DMS53 treated with DMSO at 0.1 percent for 48 hours (cell line): ENCODE data around the gene CGB8.
A peak's percentile ranks its signal among the peaks of the same experiment; 100 is the strongest.
"Not testable (repeated sequence)": the region's sequence is repeated elsewhere in the genome, so short reads cannot be mapped to it uniquely, and the experiment has no call there.

ENCODE experiments used
- DNase-seq: peaks from one replicate; lab custom pipeline; 2025; ENCODE audit not compliant: unreplicated experiment; lab: John Stamatoyannopoulos, UW

The CGB8 gene

DNA sequence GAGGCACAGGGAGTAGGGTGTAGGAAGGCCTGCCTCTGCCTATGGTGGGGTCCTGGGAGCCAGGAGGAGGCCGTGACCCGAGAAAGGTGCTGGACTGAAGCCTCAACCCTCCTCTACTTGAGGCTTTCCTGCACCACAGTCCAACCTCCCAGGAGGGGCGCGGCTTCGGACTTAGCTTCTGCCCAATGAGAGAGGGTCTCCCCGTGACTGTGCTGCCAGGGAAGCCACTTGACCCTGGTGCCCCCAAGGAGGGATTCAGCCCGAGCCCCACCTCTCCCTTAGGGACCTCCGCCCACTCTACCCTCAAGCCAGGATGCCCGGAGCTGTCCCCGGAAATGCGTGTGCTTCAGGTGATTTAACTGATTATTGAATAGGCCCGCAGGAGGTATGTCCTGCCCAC, at the start of gene CGB8:
Gene CGB8 (minus strand): TSS at position 101 of the 400 bp plus-strand sequence. CDS start 372 bp downstream, outside the sequence.
- DNase-seq: not testable (repeated sequence)

DNA sequence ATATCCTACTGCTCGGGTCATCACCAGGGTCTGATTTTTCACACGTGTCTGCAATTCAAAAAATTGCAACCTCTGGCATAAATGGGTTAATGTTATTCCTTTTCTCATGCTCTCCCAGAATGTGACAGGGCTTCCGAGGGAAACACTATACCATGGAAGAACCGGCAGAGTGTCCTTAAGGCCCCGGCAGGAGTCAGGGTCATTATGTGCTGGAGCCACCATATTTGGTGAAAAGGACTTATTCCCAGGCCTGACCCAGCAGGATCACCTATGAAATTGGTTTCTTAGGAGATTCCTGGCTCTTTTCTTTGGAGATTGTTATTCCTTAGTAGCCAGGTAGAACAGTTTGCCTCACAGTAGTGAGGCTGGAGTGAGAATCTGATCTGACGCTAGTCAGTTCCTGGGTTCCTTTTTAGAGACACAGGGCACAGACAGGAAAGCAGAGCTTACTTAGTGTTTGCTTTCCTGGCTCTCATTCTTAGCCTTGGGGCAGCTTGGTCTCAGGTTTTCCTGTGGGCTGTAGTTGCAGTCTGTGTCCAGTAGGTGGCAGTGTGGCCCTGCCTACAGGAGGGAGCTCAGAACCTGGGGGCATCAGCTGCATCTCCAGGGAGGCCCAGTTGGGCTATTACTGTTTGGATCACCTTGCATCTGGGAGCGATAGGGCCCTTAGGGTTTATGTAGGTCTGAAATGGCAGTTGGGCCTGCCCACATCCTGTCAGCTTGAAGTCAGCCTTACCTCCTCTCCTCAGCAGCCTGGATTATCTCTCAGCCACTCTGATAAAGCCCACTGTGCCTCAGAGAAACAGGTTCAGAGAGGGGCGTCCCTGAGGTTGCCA, 48.8 kb upstream of the CGB8 start:
- peak; percentile 82 for DNase-seq

DNA sequence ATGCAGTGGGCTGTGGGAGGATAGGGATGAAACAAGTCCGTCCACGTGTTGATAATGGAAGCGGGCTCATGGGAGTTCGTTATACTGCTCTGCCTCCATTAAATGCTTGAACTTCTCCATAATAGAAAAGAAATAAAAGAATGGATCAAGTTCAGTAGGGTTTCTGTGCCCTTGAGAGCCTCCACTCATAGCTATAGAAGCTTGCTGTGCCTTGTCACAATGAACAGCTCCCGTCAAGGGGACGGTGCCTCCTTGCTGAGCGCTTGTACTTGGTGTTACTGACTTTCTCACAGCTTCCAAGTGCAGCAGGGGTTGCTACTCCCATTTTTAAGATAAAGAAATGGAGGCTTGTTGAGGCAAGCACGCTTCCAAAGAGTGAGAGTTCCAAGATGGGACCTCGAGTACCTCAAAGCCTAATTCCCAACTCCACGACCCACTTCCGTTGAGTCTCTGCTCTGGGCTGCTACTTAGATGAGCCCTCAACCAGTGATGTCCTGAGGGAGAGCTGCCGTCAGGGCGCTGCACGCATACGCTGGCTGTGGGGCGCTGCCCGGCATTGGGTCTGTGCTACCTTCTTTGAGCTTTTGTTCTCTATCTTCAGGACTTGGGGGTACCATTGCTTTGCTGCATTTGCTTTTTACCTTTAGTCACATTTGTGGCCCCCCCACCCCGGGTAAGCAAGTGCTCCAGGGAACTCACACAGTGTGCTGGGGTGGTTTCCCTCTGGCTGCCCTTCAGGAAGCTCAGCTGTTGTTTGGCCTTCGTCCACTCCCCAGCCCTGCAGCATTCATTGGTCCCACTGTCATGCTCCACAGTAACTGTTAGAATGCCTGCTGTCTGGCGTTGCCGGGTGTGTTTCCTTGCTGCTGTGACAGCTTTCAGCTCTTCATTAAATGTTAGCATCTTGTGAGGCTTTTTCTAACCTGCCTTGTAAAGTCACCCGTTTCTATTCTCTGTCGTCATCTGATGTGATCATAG, 45.9 kb upstream of the CGB8 start:
- DNase-seq: no peak

DNA sequence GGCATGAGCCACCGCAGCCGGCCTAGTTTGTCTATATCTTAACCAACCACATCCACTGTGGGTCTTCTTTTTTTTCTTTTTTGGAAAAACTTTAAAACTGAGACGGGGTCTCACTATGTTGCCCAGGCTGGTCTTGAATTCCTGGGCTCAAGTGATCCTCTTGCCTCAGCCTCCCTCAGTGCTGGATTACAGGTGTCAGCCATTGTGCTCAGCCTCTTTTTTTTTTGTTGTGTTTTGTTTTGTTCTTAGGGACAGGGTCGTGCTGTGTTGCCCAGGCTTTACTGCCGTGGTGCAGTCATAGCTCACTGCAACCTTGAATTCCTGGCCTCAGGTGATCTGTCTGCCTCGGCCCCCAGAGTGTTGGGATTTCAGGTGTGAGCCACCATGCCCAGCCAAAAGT, 43.8 kb upstream of the CGB8 start:
- DNase-seq: no peak

DNA sequence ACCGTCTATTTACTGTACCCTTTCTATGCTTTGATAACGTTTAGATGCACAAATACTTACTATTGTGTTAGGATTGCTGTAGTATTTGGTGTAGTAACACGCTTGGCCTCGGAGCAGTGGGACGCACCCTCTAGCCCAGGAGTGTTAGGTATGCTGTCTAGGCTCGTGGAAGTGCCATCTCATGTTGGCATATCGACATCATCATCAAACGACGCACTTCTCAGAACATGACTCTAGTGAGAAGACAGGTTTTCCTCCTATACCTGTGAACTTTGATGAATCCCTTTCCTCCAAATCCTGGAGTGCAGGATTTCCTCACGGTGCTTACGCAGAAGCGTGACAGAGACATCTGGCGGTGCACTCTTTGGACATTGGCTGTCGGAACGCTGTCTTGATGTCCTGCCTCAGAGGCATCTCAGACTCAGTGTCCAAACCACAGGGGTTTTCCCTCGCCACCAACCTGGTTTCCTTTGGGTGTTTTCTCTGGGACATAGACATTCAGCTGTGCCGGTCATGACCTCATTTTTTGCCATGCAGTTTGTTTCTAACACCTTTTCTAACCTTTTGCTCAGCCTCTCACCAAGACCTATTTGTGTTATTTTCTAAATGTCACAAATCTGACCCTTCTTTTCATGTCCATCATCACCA, 42.6 kb upstream of the CGB8 start:
- no peak for DNase-seq

DNA sequence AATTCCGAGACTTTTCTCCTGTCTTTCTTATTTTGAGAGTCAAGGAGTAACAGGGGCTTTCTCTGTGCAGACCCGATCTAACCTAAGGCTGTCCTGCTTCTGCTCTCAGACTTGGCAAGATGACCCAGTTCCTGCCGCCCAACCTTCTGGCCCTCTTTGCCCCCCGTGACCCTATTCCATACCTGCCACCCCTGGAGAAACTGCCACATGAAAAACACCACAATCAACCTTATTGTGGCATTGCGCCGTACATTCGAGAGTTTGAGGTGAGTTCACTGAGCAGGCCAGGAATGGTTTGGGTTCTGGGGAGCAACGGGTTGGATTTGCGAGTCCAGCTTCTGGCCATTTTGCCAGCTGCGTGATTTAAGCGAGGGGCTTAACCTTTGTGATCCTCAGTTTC, 37.4 kb upstream of the CGB8 start:
- no peak for DNase-seq

DNA sequence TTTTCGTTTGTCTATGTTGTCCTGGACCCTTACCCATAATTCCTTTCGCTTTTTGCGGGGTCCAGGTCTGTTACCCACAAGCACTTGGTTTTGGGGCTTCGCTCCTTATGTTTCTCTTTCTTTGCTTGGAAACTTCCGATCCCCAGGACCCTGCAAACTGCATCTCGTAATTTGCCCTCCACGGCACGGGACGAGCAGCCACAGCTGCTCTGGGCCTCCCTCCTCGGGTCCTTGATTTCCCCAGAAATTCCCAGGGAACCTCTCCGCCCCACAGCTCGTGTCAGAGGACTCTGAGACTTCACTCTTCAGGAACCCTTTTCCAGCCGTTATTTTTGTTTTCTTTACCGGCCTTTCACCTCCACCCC, 36.9 kb upstream of the CGB8 start:
- DNase-seq: no peak

DNA sequence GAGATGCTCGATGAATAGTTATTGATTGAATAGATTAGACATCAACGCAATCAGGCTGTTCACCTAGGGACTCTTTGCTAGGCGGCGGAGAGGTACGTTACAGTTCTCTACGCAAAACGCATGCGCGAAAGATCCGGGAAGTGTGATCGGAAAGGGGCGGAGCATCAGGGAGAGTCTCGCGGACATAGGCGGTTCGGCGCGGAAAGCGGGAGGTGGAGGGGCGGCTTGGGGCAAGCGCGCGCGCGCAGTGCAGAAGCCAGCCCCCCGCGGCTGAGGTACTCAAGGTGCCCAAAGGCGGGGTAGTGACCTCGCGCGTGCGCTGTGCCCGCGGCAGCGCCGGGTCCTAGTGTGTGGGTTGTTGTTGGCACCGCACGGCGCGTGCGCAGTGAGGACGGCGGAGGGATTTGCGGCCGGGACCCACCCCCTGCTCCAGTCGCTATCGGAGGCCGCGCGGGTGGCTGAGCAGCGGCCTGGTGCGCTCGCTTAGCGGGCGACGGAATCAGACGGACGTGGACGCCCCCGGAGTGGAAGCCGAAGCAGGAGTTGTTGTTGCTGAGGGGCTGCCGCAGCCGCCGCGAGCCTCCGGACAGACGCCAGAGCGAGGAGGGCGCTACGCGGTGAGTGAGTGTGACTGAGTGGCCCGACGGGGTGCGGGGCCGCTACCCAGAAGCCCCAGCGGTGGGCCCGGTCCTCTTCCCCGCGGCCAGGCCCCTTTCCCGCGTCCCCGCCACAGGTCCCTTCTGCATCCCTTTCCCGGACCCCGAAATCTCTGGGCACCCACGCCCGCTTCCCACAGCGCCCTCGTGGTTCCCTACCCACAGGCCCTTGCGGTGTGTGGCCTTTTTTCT, 36.3 kb upstream of the CGB8 start, which contains the start of gene SNRNP70:
Gene SNRNP70 (plus strand): TSS at position 432 of the 848 bp plus-strand sequence. CDS start 964 bp downstream, outside the sequence.
- peak; percentile 98 for DNase-seq

DNA sequence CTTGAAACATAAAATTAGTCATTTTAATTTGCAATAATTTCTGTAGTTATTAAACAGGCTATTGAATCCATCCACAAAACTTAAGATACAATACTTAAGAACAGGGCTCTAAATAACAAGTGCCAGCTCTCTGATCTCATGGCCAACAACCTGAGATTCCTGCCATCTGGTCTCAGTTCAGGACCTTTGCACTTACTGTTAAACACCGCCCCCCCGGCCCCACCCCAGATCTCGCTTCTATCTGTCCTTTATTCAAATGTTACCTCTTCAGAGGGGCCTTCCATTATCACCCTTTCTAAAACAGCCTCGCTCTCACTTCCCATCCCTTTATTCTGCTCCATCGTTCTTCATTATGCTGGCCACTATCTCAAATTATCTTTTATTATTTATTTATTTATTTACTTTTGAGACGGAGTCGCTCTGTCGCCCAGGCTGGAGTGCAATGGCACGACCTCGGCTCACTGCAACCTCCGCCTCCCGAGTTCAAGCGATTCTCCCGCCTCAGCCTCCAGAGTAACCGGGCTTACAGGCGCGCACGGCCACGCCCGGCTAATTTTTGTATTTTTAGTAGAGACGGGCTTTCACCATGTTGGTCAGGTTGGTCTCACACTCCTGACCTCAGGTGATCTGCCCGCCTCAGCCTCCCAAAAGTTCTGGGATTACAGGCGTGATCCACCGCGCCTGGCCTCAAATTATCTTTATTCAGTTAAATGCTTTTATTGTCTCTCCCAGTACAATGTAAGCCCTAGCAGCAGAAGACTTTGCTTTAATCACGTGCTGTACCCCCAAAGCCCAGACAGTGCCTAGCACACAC, 35.5 kb upstream of the CGB8 start:
- DNase-seq: no peak

DNA sequence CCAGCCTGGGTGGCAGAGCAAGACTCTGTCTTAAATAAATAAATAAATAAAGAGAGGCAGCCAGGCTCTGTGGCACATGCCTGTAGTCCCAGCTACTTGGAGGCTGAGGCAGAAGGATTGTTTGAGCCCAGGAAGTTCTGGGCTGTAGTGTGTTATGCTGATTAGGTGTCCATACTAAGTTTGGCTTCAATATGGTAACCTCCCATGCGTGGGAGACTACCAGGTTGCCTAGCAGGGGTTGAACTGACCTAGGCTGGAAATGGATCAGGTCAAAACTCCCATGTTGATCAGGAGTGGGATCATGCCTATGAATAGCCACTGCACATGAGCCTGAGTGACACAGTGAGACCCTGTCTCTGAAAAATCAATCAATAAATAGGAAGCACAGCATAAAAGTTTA, 32.4 kb upstream of the CGB8 start:
- no peak for DNase-seq

DNA sequence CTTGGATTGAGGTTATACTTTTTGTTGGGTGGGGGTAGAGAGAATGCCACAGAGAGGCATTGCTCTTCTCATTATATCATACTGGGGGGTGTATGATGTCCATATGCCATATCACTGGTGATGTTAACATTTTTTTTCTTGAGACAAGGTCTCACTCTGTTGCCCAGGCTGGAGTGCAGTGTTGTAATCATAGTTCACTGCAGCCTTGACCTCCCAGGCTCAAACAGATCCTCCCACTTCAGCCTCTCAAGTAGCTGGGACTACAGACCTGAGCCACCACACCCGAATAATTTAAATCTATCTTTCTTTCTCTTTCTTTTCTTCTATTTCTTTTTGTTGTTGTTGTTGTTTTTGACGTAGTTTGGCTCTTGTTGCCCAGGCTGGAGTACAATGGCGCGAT, 31.5 kb upstream of the CGB8 start:
- no peak for DNase-seq

DNA sequence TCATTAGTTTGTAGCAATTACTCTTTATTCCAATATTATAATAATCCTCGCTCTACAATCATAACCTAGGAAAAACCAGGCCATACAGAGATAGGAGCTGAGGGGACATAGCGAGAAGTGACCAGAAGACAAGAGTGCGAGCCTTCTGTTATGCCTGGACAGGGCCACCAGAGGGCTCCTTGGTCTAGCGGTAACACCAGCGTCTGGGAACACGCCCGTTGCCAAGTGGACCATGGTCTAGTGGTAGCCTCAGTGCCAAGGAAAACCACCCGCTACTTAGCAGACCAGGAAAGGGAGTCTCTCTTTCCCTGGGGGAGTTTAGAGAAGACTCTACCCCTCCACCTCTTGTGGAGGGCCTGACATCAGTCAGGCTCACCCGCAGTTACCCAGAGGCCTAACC, 26.0 kb upstream of the CGB8 start:
- DNase-seq: peak; percentile 19

DNA sequence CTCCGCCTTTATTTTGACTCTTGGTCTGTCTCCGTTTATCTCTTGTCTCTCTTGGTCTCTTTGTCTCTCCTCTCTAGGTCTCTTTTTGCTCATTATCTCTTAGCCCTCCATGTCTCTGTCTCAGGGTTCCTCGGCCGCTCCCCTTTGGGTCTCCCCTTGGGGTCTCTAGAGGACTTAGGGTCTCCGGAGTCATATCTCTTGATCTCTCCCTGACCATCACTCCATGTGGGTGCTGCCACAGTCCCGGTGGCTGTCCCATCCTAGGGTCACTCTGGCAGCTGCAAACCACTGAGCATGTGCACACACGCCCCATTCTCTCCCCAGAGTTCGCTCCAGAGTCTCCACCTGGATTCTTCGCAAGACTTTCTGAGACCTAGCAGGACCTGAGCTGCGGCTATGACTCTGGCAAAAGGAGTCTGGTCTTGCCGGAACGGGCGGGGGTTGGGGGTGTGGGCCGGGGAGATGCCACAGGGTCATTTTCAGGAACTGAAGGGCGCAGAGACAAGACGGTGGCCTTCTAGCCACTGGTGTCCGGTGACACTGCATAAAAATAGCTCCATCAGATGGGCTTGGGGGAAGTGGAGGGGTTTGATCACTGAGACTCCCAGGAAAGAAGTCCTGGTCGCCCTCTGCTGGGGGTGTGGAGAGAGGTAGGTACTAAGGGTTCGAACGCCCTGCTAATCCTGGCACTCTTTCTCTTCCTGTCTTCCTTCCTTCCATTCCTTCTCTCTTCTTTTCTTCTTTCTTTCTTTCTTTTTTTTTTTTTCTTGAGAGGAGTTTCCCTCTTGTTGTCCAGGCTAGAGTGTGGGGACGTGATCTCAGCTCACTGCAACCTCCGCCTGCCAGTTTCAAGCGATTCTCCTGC, 24.8 kb upstream of the CGB8 start:
- no peak for DNase-seq

DNA sequence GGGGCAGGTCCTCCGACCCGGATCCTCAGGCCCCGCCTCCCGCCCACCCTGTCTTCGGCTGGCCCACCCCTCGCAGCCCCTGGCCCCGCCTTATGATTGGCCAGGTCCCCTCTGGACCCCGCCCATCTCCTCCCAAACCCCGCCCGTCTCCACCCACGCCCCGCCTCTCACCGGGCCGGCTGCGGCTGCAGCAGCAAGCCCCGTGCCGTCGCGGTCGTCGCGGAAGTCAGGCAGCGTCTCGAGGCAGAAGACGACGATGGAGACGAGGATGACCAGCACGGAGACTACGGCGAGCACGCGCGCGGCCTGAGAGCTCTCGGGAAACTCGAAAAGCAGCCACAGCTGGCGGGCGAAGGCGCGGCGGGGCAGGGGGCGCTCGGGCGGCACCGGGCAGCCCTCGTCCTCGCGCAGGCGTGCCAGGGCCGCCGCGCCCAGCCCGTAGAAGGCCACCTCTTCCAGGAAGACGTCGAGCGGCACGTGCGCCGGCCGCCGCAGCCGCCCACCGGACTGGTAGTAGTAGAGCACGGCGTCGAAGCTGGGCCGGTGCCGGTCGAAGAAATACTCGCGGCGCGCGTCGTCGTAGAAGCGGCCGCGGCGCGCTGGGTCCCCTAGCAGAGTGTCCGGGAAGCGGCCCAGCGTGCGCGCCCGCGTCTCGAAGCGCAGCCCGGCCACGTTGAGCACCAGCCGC, 23.1 kb upstream of the CGB8 start:
- no peak for DNase-seq

DNA sequence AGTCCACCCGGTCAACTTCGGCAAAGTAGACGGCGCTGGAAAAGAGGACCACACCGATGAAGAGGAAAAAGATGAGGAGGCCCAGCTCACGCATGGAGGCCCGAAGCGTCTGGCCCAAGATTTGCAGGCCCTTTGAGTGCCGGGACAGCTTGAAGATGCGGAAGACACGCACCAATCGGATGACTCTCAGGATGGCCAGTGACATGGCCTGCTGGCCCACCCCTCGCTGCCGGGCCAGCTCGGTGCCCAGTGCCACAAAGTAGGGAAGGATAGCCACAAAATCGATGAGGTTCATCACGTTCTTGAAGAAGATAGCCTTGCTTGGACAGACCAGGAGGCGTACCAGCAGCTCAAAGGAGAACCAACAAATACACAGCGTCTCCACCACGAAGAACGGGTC, 21.5 kb upstream of the CGB8 start:
- DNase-seq: no peak

DNA sequence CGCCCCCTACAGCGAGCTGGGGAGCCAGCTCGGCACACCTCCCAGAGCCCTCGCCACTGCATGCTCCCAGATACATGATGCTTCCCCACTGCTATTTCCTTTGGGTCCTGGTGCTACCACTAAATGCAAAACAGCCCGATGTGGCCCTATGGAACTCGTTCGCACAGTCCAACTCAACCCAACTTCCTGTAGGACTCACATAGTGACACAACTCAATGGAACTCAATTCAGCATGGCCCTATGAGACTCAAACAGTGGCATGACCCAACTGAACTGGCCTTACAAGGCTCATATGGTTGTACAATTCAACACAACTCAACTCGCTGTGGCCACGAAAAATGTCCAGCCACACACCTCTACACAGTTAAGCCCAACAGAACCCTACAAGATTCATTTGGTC, 20.1 kb upstream of the CGB8 start:
- no peak for DNase-seq

DNA sequence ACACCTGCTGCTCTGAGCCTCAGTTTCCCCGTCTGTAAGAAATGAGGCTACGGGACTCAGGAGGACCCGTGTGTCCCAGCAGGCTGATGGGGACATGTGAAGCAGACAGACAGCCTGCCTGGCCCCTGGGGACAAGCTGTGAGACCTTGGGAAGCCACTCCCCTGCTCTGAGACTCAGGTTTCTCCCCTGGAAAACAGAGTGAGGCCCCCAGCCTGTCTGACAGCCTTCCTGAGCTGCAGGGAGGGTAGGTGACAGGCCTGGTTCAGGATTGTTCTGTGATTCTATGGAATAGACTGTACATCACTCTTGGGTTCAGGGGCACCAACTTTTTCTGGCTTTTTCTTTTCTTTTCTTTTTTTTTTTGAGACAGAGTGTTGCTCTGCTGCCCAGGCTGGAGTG, 18.6 kb upstream of the CGB8 start:
- DNase-seq: no peak

DNA sequence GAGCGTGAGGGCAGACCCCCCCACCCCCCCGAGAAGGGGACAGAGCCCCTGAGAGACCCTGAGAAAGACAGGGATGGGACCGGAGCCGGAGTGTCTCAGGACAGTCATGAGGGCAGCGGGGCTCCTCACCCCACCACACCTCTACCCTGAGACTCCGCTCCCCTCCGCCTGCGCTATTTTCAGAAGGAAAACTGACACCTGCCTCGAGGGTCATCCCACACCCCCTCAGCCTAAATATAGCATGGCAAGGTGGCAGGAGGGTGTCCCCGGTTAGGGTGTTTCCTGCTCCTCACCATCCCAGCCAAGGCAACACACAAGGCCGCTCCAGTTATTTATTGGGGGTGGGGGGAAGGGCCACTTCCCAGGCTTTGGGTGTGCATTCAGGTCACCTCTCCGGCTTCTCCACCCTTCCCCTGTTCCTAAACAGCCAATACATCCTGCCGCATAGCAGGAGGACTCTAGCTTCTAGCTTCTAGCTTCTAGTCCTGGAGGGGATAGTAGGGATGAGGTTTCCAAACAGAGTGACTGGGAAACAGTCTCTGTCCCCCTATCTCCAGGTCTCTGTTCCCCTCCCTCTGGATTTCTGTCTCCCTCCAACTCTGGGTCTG, 17.1 kb upstream of the CGB8 start:
- no peak for DNase-seq
